NT2/D1 (cell line): Measurements from ENCODE around the gene PPFIA1.

Experiments used
- DNase-seq: peaks from one replicate; pipeline ENCODE4 v3.0.0-alpha.2; 2011; ENCODE audit warnings: low read depth, low spot score
- H3K27me3 ChIP-seq: 2 replicates; pipeline ENCODE4 v1.6.0; 2011; ENCODE audit warnings: mild to moderate bottlenecking; ENCODE audit not compliant: insufficient read length, insufficient read depth
- H3K36me3 ChIP-seq: 2 replicates; pipeline ENCODE4 v1.6.1; 2011; ENCODE audit warnings: mild to moderate bottlenecking, low read length, mixed read lengths; ENCODE audit not compliant: insufficient read depth, insufficient read length
- H3K4me1 ChIP-seq: 2 replicates; pipeline ENCODE4 v1.5.1; 2011; ENCODE audit not compliant: insufficient read depth, insufficient read length
- H3K4me3 ChIP-seq: 2 replicates; pipeline ENCODE4 v1.5.1; 2011; ENCODE audit warnings: low read depth; ENCODE audit not compliant: insufficient read length
- H3K9ac ChIP-seq: 2 replicates; pipeline ENCODE4 v1.6.0; 2011; ENCODE audit warnings: low read depth; ENCODE audit not compliant: insufficient read length
- H3K9me3 ChIP-seq: 2 replicates; pipeline ENCODE4 v1.5.1; 2011; ENCODE audit warnings: mild to moderate bottlenecking, low read length; ENCODE audit not compliant: insufficient read depth
- SUZ12 ChIP-seq: IDR thresholded peaks from 2 replicates; pipeline ENCODE4 v1.6.1; 2011; ENCODE audit not compliant: insufficient read length, insufficient read depth; ENCODE audit errors: extremely low read depth
- YY1 ChIP-seq: IDR thresholded peaks from 2 replicates; pipeline ENCODE4 v1.6.1; 2011; ENCODE audit not compliant: insufficient read length, insufficient read depth
- ZNF274 ChIP-seq: IDR thresholded peaks from 2 replicates; pipeline ENCODE4 v1.6.1; 2011; ENCODE audit warnings: mild to moderate bottlenecking, low read depth, low read length

Gene PPFIA1

GRCh38 chr11:70304208-70304603 is 33.7 kb downstream of the PPFIA1 start:
- peaks cover 53% of the 10 kb centered on the region for H3K36me3 ChIP-seq
- no peak for DNase-seq
- no peaks in the 10 kb centered on the region for H3K9me3 ChIP-seq
- no peak overlapping the region for H3K4me3 ChIP-seq
- H3K9ac ChIP-seq = no peak overlapping the region
- H3K27me3 ChIP-seq = no peaks in the 10 kb centered on the region
- peaks cover 2% of the 10 kb centered on the region for H3K4me1 ChIP-seq
- TF ChIP-seq SUZ12 = no peak
- no peak for TF ChIP-seq ZNF274
- TF ChIP-seq YY1 = no peak

GRCh38 chr11:70305501-70305900 is 35.0 kb downstream of the PPFIA1 start:
- no peak overlapping the region for H3K9ac ChIP-seq
- H3K9me3 ChIP-seq = no peaks in the 10 kb centered on the region
- H3K27me3 ChIP-seq = no peaks in the 10 kb centered on the region
- peaks cover 2% of the 10 kb centered on the region for H3K4me1 ChIP-seq
- DNase-seq = no peak
- peaks cover 46% of the 10 kb centered on the region for H3K36me3 ChIP-seq
- H3K4me3 ChIP-seq = no peak overlapping the region
- TF ChIP-seq ZNF274 (no peak), SUZ12 (no peak), YY1 (no peak)

- no peaks in the 10 kb centered on the region for H3K27me3 ChIP-seq
- no peak for DNase-seq
- H3K4me1 ChIP-seq = peaks cover 2% of the 10 kb centered on the region
- peaks cover 46% of the 10 kb centered on the region for H3K36me3 ChIP-seq
- no peak for TF ChIP-seq SUZ12
- no peak for TF ChIP-seq YY1
- no peak for TF ChIP-seq ZNF274
- no peak overlapping the region for H3K4me3 ChIP-seq
- H3K9ac ChIP-seq = no peak overlapping the region
- H3K9me3 ChIP-seq = no peaks in the 10 kb centered on the region
Observed at GRCh38 chr11:70306586-70307033, 36.1 kb downstream of the PPFIA1 start.

- H3K36me3 ChIP-seq = peaks cover 40% of the 10 kb centered on the region
- no peaks in the 10 kb centered on the region for H3K27me3 ChIP-seq
- H3K9ac ChIP-seq = no peak overlapping the region
- DNase-seq = no peak
- H3K9me3 ChIP-seq = no peaks in the 10 kb centered on the region
- TF ChIP-seq ZNF274 = no peak
- no peak for TF ChIP-seq YY1
- no peak for TF ChIP-seq SUZ12
- H3K4me3 ChIP-seq = no peak overlapping the region
- H3K4me1 ChIP-seq = peaks cover 3% of the 10 kb centered on the region
Observed at GRCh38 chr11:70307176-70307575, 36.7 kb downstream of the PPFIA1 start.

GRCh38 chr11:70311616-70312015 is 41.1 kb downstream of the PPFIA1 start:
- H3K4me1 ChIP-seq = peaks cover 2% of the 10 kb centered on the region
- H3K36me3 ChIP-seq = peaks cover 43% of the 10 kb centered on the region

GRCh38 chr11:70312401-70313357 is 42.2 kb downstream of the PPFIA1 start:
- DNase-seq = no peak
- TF ChIP-seq ZNF274 = no peak
- TF ChIP-seq SUZ12 = no peak
- no peak for TF ChIP-seq YY1
- no peak overlapping the region for H3K9ac ChIP-seq
- peaks cover 2% of the 10 kb centered on the region for H3K4me1 ChIP-seq
- no peaks in the 10 kb centered on the region for H3K9me3 ChIP-seq
- H3K36me3 ChIP-seq = peaks cover 37% of the 10 kb centered on the region
- H3K27me3 ChIP-seq = no peaks in the 10 kb centered on the region
- H3K4me3 ChIP-seq = no peak overlapping the region

More at GRCh38 chr11:70311616-70312015, 41.1 kb downstream of the PPFIA1 start:
- DNase-seq = no peak
- no peaks in the 10 kb centered on the region for H3K27me3 ChIP-seq
- no peak for TF ChIP-seq YY1
- no peak for TF ChIP-seq ZNF274
- no peak for TF ChIP-seq SUZ12
- no peak overlapping the region for H3K4me3 ChIP-seq
- no peaks in the 10 kb centered on the region for H3K9me3 ChIP-seq
- no peak overlapping the region for H3K9ac ChIP-seq

- no peaks in the 10 kb centered on the region for H3K9me3 ChIP-seq
- H3K36me3 ChIP-seq = peaks cover 49% of the 10 kb centered on the region
- H3K9ac ChIP-seq = no peak overlapping the region
- peaks cover 5% of the 10 kb centered on the region for H3K4me1 ChIP-seq
- H3K27me3 ChIP-seq = no peaks in the 10 kb centered on the region
- no peak overlapping the region for H3K4me3 ChIP-seq
- no peak for DNase-seq
- TF ChIP-seq ZNF274 (no peak), SUZ12 (no peak), YY1 (no peak)
Observed at GRCh38 chr11:70313945-70314344, 43.5 kb downstream of the PPFIA1 start.
